D721Med (cell line): ENCODE data around the gene PKP2.

Experiments used
- DNase-seq: peaks from one replicate; pipeline ENCODE4 v3.0.0; 2011; ENCODE audit warnings: low spot score; ENCODE audit not compliant: insufficient read length
- FAIRE-seq: peaks from 2 replicates; lab custom pipeline; 2011; peaks lifted over from hg19 to GRCh38; lab: Jason Lieb, UNC
- CTCF ChIP-seq: IDR thresholded peaks from 2 replicates; pipeline ENCODE4 v1.5.1; 2012; ENCODE audit warnings: mild to moderate bottlenecking, control low read depth; ENCODE audit not compliant: insufficient read depth; ENCODE audit errors: missing control alignments

PKP2 gene

DNA sequence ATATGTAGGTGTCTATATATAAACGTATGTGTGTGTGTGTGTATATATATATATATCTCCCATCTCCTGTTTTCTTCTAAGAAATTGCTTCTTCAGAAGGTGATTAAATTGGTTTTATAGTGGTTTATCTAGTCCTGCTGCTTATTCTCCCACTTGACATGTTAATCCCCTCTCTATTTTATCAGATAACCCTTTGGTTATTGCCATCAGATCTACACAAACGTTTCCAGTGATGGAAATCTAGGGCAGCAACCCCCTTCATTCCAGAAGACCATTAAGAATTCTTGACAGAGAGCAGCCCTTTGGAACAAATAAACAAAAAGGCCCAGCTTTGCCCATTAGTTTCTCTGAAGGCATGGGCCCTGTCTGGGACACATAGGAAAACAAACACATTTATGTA lies 106.7 kb downstream of the PKP2 start:
- FAIRE-seq, result no peak
- no peak for DNase-seq
- no peak for TF ChIP-seq CTCF

DNA sequence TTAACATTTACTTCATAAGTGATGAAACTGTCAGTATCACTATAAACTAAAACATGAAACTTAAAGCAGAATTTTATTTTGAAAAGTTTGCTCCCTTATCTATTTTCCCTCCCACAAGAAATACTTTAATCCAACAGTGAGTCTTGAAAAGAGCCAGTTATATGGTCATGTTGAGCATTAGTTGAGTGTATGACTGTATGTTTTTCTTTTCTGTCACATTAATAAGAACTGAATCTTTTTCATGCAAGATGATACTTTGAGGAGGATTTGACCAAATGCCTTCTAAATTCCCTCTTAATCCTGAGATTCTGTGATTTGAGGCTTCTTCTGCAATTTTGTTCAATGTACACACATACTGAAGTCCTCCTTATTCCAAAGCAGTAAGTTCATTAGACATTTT lies 107.1 kb downstream of the PKP2 start:
- FAIRE-seq (no peak), DNase-seq (no peak)
- TF ChIP-seq CTCF, result no peak

- FAIRE-seq (no peak), DNase-seq (no peak)
- no peak for TF ChIP-seq CTCF
These were observed 108.2 kb downstream of the PKP2 start for GRCh38 chr12:32788405-32788804.

DNA sequence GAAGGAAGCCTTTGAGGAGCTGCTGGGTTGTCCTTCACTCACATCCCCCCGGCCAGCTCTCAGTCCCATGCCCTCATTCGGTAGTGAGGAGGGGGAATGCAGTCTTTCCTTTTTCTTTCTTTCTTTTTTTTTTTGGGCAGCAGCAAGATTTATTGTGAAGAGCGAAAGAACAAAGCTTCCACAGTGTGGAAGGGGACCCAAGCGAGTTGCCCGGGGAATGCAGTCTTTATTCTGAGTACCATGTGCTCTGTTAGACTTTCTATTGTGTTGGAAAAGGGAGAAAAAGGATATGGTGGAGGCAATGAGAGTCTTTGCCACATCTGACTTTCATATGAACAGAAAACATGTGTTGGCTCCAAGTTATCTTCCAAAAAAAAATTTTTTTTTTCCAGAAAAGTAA lies 111.0 kb downstream of the PKP2 start:
- DNase-seq (no peak), FAIRE-seq (no peak)
- no peak for TF ChIP-seq CTCF

- DNase-seq (no peak), FAIRE-seq (no peak)
- TF ChIP-seq CTCF, result no peak
These were observed 113.5 kb downstream of the PKP2 start for GRCh38 chr12:32783029-32783428.

- FAIRE-seq (no peak), DNase-seq (no peak)
- no peak for TF ChIP-seq CTCF
These were observed 116.5 kb downstream of the PKP2 start for GRCh38 chr12:32780071-32780470.

DNA sequence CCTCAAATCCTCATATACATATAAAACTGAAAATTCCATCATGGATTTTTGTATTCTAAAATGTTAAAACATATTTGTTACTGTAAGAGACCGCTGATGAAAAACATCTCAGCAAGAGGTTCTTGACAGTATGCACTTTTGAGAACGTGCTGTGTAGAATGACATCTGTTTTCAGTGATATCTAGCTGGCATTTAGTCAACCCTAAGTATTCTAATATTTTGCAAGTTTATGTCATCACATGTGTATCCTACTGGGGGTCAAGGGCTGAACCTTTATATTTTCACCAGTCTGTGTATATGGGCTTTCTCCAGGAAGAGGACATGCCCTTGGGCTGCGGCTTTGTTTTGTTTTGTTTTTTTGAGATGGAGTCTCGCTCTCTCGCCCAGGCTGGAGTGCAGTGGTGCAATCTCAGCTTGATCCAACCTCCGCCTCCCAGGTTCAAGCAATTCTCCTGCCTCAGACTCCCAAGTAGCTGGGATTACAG lies 118.8 kb downstream of the PKP2 start:
- no peak for FAIRE-seq
- no peak for DNase-seq
- no peak for TF ChIP-seq CTCF
